Activated CD4-positive, alpha-beta T cell treated with anti-CD3 and anti-CD28 coated beads for 24 hours (primary cell): ENCODE data around the gene TADA3.
A peak's percentile ranks its signal among the peaks of the same experiment; 100 is the strongest.

Experiments used
- DNase-seq, 2 donors: peaks; one replicate each; pipeline ENCODE4 v3.0.0-alpha.2; 2020; ENCODE audit warnings: low read depth in 2 of 2

TADA3 gene

GRCh38 chr3:9809615-9810432 lies 17.6 kb upstream of the TADA3 start, which contains the start of gene TTLL3:
TTLL3 (plus strand) TSS chr3:9810262; CDS start chr3:9810662, 400 bp downstream.
- peak in 1 of 2 donors; percentile 40 for DNase-seq

GRCh38 chr3:9809239-9809614 lies 17.0 kb upstream of the TADA3 start:
- no peak for DNase-seq

- peak; percentile 25 to 30 for DNase-seq
These were observed 16.2 kb upstream of the TADA3 start for GRCh38 chr3:9808345-9809037.

GRCh38 chr3:9807981-9808344 lies 15.7 kb upstream of the TADA3 start:
- DNase-seq = no peak

- DNase-seq = no peak
These were observed 14.7 kb upstream of the TADA3 start for GRCh38 chr3:9806688-9807589.

GRCh38 chr3:9806137-9806536 lies 13.9 kb upstream of the TADA3 start:
- no peak for DNase-seq

- DNase-seq = no peak
These were observed 12.7 kb upstream of the TADA3 start for GRCh38 chr3:9804996-9805395.

GRCh38 chr3:9803494-9803893 lies 11.2 kb upstream of the TADA3 start:
- DNase-seq = no peak

GRCh38 chr3:9800529-9800928 lies 8.3 kb upstream of the TADA3 start:
- DNase-seq = no peak

- no peak for DNase-seq
These were observed 5.1 kb upstream of the TADA3 start for GRCh38 chr3:9797196-9797945.

GRCh38 chr3:9795207-9795606 lies 2.9 kb upstream of the TADA3 start:
- no peak for DNase-seq

GRCh38 chr3:9794400-9794799 lies 2.1 kb upstream of the TADA3 start:
- no peak for DNase-seq

GRCh38 chr3:9793161-9793781 lies 998 bp upstream of the TADA3 start:
- no peak for DNase-seq

- DNase-seq = no peak
These were observed 376 bp downstream of the TADA3 start for GRCh38 chr3:9791790-9792404.

GRCh38 chr3:9791127-9791526 lies 1.1 kb downstream of the TADA3 start:
- DNase-seq = no peak

GRCh38 chr3:9787714-9788113 lies 4.6 kb downstream of the TADA3 start:
- no peak for DNase-seq

- DNase-seq = no peak
These were observed 5.2 kb downstream of the TADA3 start for GRCh38 chr3:9786825-9787669.

- DNase-seq = no peak
These were observed 6.0 kb downstream of the TADA3 start for GRCh38 chr3:9786209-9786739.

- no peak for DNase-seq
These were observed 6.7 kb downstream of the TADA3 start for GRCh38 chr3:9785602-9786001.
